HG02981 (cell line): Measurements from ENCODE around the gene MBOAT2.
"Not testable (repeated sequence)": the region's sequence is repeated elsewhere in the genome, so short reads cannot be mapped to it uniquely, and the experiment has no call there.

Experiments used
- ATAC-seq: cut with Tn5 transposase; IDR thresholded peaks from one replicate; pipeline ENCODE4 v1.9.1; 2021; ENCODE audit warnings: mild to moderate bottlenecking, moderate library complexity; ENCODE audit not compliant: unreplicated experiment

The MBOAT2 gene

GRCh38 chr2:8962890-8963289 lies 40.6 kb downstream of the MBOAT2 start:
- ATAC-seq, result no peak

- ATAC-seq, result no peak
Observed at GRCh38 chr2:8957628-8958027, 45.9 kb downstream of the MBOAT2 start.

GRCh38 chr2:8956774-8957173 lies 46.7 kb downstream of the MBOAT2 start:
- ATAC-seq, result no peak

GRCh38 chr2:8954990-8955389 lies 48.5 kb downstream of the MBOAT2 start:
- no peak for ATAC-seq

GRCh38 chr2:8953525-8953924 lies 50.0 kb downstream of the MBOAT2 start:
- no peak for ATAC-seq

GRCh38 chr2:8939486-8940114 lies 63.9 kb downstream of the MBOAT2 start:
- ATAC-seq, result no peak

GRCh38 chr2:8938384-8938783 lies 65.1 kb downstream of the MBOAT2 start:
- no peak for ATAC-seq

- ATAC-seq, result no peak
Observed at GRCh38 chr2:8935982-8936381, 67.5 kb downstream of the MBOAT2 start.

- ATAC-seq, result no peak
Observed at GRCh38 chr2:8934338-8934737, 69.1 kb downstream of the MBOAT2 start.

GRCh38 chr2:8932702-8933101 lies 70.8 kb downstream of the MBOAT2 start:
- ATAC-seq, result no peak

- not testable (repeated sequence) for ATAC-seq
Observed at GRCh38 chr2:8930185-8930584, 73.3 kb downstream of the MBOAT2 start.

- no peak for ATAC-seq
Observed at GRCh38 chr2:8929128-8929527, 74.4 kb downstream of the MBOAT2 start.

GRCh38 chr2:8927510-8928455 lies 75.7 kb downstream of the MBOAT2 start:
- no peak for ATAC-seq

GRCh38 chr2:8926356-8926755 lies 77.1 kb downstream of the MBOAT2 start:
- no peak for ATAC-seq

GRCh38 chr2:8925411-8925810 lies 78.1 kb downstream of the MBOAT2 start:
- no peak for ATAC-seq

- ATAC-seq, result no peak
Observed at GRCh38 chr2:8923183-8923582, 80.3 kb downstream of the MBOAT2 start.

- ATAC-seq, result no peak
Observed at GRCh38 chr2:8922431-8922830, 81.1 kb downstream of the MBOAT2 start.

- ATAC-seq, result no peak
Observed at GRCh38 chr2:8918412-8918811, 85.1 kb downstream of the MBOAT2 start.

GRCh38 chr2:8915941-8916340 lies 87.5 kb downstream of the MBOAT2 start:
- no peak for ATAC-seq

- ATAC-seq, result not testable (repeated sequence)
Observed at GRCh38 chr2:8913767-8914166, 89.7 kb downstream of the MBOAT2 start.

GRCh38 chr2:8907764-8908288 lies 95.7 kb downstream of the MBOAT2 start:
- no peak for ATAC-seq

- not testable (repeated sequence) for ATAC-seq
Observed at GRCh38 chr2:8903924-8904323, 99.6 kb downstream of the MBOAT2 start.
